ENCODE data around the gene AFTPH.

Gene AFTPH

GRCh38 chr2:64542071-64543007 lies 18.2 kb downstream of the AFTPH start:
- no peak for DNase-seq (ENCODE audit: low read depth)

- no peak for DNase-seq (ENCODE audit: low read depth)
Measured at GRCh38 chr2:64543008-64543697, 19.0 kb downstream of the AFTPH start.

DNA sequence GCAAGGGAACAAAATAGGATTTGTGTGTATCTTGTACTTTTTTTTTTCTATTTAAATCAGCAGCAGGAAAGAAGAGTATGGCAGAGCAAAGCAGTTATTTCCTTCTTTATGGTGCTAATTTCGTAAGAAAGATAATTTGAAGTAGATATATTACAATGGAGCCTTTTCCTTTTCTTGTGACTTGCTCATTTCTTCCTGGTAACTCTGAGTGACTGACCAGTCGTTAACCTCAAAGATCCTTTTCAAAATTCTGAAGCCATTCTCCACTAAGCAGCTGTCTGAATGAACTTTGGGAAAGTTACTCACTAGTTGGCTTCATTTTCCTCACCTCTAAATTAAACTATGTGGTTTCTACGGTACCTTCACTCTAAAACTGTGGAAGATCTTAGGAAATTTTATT lies 24.6 kb downstream of the AFTPH start:
- no peak for DNase-seq (ENCODE audit: low read depth)

DNA sequence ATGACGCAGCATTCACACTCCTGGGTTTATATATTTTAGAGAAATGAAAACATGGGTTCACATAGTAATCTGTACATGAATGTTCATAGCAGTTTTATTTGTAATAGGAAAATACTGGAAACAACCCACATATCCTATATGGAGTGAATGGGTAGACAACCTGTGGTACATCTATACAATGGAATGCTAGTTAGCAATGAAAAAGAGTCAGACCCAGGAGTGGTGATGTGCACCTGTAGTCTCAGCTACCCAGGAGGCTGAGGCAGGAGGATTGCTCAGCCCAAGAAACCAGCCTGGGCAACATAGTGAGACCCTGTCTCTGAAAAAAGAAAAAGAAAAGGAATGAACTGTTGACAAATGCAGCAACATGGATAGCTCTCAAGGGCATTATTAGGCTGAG lies 25.9 kb downstream of the AFTPH start:
- DNase-seq (ENCODE audit: low read depth) = no peak

DNA sequence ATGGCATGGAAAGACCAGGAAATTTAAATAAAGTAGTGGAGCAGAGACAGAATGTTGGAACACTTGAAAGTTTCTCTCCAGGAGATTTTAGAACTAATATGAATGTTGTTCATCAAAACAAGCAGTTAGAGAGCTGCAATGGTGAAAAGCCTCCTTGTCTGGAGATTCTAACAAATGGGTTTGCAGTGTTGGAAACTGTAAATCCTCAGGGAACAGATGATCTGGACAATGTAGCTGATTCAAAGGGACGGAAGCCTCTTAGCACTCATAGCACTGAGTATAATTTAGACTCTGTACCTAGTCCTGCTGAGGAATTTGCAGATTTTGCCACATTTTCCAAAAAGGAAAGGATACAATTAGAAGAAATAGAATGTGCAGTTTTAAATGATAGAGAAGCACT lies 27.7 kb downstream of the AFTPH start:
- DNase-seq (ENCODE audit: low read depth) = no peak

DNA sequence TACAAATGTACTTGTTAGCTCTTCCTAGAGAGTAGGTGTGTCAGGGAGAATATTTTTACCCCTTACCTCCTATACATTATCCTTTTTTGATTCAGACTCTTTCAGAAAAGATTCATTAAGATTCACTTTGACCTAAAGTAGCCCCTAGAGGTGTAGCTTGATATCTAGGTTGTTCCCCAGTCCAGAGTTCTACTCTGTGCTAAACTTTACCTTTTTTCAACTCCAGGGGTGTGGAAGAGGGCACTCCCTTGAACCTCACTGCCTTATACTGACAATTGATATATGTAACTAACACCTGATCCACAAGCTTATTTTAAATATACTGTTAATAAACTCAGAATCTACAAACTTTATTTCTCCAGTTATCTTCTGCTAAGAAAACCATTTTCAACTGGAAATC lies 30.0 kb downstream of the AFTPH start:
- no peak for DNase-seq (ENCODE audit: low read depth)

- no peak for DNase-seq (ENCODE audit: low read depth)
Measured at GRCh38 chr2:64558445-64559081, 34.4 kb downstream of the AFTPH start.

GRCh38 chr2:64562148-64562784 lies 38.1 kb downstream of the AFTPH start:
- DNase-seq (ENCODE audit: low read depth) = no peak

- DNase-seq (ENCODE audit: low read depth) = no peak
Measured at GRCh38 chr2:64563436-64563938, 39.4 kb downstream of the AFTPH start.

DNA sequence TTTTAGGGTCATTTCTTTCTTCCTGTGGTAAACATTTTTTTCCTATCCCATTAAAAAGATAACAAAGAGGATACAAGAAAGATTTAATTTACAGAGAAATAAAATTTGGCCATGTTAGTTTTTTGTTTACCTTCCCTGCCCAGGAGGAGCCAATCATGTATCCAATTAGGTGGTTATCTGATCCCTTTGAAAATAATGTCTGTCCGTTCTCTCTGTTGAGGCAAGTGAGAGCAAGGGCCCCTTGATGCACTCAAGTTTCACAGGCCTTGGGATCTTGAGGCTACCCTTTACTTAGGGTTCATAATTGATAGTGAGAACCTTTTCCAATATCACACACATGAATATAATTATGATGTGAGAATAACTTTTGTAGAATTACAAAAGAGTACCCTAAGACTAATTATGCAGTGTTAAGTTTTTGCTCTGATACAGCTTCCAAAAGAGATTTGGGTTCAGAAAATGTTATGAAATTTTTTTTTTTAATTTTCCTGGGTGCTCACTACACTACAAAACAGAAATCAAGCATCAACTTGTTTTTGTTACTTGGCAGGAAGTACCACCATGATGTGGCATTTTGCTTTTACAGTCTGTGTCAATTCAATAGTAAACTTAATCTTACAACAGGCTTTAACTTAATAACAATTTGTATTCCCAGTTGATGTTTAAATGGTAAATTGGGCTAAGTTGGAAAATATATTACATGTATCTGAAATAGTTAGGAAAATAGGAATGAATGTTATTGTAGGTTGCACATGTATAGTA lies 42.0 kb downstream of the AFTPH start:
- DNase-seq (ENCODE audit: low read depth) = no peak

DNA sequence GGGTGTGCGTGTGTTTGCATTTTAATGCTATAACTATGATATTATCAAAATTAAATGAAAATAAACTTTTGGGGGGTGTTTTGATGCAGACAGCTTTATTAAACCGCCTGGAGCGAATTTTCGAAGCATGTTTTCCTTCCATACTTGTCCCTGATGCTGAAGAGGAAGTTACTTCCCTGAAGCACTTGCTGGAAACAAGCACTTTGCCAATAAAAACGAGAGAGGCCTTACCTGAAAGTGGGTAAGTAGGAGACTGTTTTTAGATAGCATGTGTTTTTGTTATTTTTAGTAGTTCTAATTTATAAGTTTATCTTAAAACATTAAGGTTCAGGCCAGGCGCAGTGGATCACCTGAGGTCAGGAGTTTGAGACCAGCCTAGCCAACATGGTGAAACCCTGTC lies 43.3 kb downstream of the AFTPH start:
- no peak for DNase-seq (ENCODE audit: low read depth)

- DNase-seq (ENCODE audit: low read depth) = no peak
Measured at GRCh38 chr2:64568836-64569235, 44.7 kb downstream of the AFTPH start.

DNA sequence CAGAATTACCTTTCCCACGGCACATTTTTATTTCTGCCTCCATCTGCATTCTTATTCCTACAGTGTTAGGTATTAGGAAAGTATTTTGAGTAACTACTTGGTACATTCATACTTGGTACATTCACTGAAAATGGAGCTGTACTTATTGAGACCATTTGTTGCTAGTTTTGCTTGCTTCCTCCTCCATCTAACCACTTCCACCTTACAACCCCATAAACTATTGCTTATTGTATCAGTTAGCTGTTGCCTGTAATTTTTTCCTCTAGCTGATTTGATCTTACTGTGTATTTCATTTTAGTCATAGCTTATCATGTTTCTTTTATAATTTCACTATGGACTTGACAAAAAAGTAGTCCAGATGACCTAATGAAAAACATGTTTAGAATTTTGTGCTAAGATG lies 50.7 kb downstream of the AFTPH start:
- no peak for DNase-seq (ENCODE audit: low read depth)

DNA sequence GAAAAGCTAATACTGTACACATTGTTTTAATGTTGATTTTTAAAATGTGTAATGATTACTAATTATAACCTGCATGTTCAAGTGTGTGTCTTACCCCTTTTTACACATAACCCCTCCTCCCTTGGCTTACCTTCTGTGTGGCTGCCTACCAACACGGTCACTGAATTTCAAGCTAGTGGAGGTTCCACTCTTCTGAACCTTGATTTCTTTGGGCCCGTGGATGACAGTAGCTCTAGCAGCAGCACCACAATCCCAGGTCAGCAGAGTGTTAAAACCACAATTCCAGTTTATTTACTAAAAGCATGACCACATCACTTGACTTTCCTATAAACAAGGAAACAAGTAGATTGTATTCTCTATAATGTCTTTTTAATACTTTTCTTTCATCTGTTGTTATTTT lies 56.9 kb downstream of the AFTPH start:
- no peak for DNase-seq (ENCODE audit: low read depth)

DNA sequence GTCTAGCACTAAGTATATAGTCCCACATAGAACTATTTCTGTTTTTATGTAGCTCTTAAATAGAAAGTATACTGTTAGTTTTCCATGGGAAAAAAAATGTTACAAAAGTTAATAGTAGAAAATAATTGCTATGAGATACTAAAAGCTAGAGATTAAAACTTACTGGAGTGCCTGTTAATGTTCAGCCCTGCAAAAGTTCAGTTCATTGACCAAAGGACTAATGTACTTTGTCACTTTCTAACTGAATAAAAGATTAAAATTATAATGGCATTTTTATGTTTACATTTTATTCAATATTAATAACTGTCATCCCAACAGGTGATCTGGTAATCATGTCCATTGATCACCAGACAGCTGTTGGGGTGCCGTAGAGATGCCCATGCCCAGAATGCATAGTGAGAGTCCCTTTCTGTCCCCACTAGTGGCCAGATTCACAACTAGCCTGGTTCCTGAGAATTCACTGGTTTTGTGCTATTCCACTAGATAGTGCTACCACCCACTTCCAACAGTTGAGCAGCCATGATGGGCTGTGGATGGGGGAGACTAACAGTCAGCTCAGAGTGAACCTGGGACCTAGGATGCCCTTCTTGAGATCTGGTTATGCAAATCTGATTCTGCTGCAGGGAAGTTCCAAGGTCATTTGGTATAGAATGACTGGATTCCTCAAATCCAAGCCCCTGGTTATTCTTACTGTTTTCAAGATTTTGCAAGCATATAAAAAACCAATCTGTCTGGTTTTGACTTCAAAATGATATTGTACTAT lies 57.8 kb downstream of the AFTPH start:
- no peak for DNase-seq (ENCODE audit: low read depth)

DNA sequence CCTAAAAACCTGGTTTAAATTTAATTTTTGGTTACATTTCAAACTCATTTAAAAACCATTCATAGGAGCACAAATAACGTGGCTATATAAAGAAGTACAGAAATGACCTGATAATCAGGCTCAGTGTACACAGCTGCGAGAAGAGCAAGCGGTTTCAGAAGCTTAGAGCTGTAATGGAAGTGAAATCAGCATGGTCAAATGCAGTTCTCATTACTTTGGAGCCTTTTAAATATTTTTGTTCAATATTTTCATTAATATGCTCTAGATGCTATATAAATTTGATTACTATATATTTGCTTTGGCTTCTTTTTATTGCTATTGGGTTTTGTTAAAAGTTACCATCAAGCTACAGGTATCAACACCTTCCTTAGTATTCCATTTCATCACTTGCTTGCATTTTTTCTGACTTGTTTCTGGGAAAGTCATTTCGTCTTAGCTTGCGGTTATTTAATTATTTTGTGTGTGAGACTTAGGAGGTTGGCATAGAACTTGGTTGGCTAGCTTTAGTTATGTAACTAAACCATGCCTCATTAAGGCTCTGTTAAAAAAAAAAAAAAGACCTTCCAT lies 58.7 kb downstream of the AFTPH start:
- DNase-seq (ENCODE audit: low read depth) = no peak

GRCh38 chr2:64586054-64586453 lies 61.9 kb downstream of the AFTPH start:
- DNase-seq (ENCODE audit: low read depth) = no peak

- DNase-seq (ENCODE audit: low read depth) = peak; percentile 56
Measured at GRCh38 chr2:64586883-64587481, 62.9 kb downstream of the AFTPH start.

DNA sequence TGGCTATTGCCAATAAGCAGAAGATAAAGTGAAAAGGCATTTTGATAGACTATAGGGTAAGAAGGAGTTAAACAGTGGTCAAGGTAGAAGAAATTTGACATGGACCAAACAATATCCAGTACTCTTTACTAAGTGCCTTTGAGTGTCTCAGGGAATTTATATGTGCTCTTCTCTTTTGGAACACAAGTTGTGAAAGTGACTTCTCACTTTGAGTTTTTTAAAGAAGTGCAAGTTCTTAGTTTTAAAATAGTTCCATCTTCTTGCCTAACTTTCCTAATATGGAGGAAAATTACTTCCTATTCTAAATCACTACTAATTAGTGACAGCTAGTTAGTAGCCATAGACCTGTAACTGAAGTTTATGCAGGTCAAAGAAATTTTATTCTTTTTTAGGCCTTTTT lies 63.4 kb downstream of the AFTPH start:
- DNase-seq (ENCODE audit: low read depth) = no peak

- no peak for DNase-seq (ENCODE audit: low read depth)
Measured at GRCh38 chr2:64591188-64591587, 67.1 kb downstream of the AFTPH start.
